ENCODE results near the gene ASTL. TPM values are rescaled to one million over a fixed set of nuclear protein-coding genes. Genes with fewer than 3 reads are reported as not detected.

ASTL gene
- total RNA-seq, 1 donor from 2014 or later, result not detected

- Mint-ChIP-seq H3K36me3 (ENCODE audit: low read depth, unreplicated experiment) (no peaks in the 10 kb centered on the region), H3K27me3 (ENCODE audit: unreplicated experiment) (peaks cover 7% of the 10 kb centered on the region), H3K9me3 (ENCODE audit: unreplicated experiment) (no peaks in the 10 kb centered on the region), H3K4me3 (ENCODE audit: unreplicated experiment) (no peak overlapping the region), H3K4me1 (ENCODE audit: unreplicated experiment) (peaks cover 5% of the 10 kb centered on the region), H3K27ac (ENCODE audit: unreplicated experiment) (no peak overlapping the region)
- no peak for DNase-seq (ENCODE audit: low spot score)
- TF ChIP-seq, protein P1, sequence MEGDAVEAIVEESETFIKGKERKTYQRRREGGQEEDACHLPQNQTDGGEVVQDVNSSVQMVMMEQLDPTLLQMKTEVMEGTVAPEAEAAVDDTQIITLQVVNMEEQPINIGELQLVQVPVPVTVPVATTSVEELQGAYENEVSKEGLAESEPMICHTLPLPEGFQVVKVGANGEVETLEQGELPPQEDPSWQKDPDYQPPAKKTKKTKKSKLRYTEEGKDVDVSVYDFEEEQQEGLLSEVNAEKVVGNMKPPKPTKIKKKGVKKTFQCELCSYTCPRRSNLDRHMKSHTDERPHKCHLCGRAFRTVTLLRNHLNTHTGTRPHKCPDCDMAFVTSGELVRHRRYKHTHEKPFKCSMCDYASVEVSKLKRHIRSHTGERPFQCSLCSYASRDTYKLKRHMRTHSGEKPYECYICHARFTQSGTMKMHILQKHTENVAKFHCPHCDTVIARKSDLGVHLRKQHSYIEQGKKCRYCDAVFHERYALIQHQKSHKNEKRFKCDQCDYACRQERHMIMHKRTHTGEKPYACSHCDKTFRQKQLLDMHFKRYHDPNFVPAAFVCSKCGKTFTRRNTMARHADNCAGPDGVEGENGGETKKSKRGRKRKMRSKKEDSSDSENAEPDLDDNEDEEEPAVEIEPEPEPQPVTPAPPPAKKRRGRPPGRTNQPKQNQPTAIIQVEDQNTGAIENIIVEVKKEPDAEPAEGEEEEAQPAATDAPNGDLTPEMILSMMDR (IDR thresholded peaks at IDR 0.05; ENCODE audit: unreplicated experiment), result no peak
Measured at GRCh38 chr2:96137321-96138178, 752 bp downstream of the ASTL start.

DNA sequence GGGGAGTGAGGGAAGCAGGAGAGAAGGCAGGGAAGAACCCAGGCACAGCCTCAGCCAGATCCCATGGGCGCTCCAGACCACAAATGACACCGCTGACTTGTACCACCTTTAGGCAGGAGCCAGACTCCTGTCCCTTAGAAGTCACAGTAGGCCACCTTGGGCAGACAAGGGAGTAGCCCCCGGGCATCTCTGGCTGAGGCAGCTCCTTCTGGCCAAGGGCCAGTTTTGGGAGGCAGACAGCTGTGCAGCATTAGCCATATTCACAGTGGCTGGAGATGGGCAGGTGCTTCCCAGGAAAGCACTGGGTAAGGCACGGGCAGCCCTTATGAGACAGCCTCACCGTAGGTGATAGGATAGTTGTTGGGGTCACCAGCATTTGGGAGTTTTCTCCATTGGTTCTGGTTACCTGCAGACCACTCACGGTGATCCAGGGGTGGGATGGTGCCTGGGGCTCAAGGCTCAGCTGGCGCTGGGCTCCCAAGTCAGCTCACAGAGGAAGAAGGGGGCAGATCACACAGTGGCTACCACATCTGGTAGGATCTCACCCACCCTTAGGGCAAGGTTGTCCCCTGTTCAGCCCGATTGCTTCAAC lies 2.1 kb downstream of the ASTL start:
- no peak for DNase-seq (ENCODE audit: low spot score)
- Mint-ChIP-seq H3K36me3 (ENCODE audit: low read depth, unreplicated experiment) (no peaks in the 10 kb centered on the region), H3K9me3 (ENCODE audit: unreplicated experiment) (no peaks in the 10 kb centered on the region), H3K4me1 (ENCODE audit: unreplicated experiment) (peaks cover 5% of the 10 kb centered on the region), H3K27ac (ENCODE audit: unreplicated experiment) (no peak overlapping the region), H3K4me3 (ENCODE audit: unreplicated experiment) (no peak overlapping the region), H3K27me3 (ENCODE audit: unreplicated experiment) (peaks cover 11% of the 10 kb centered on the region)
- TF ChIP-seq, protein P1 (IDR thresholded peaks at IDR 0.05; ENCODE audit: unreplicated experiment), result no peak

GRCh38 chr2:96135621-96136020 lies 2.7 kb downstream of the ASTL start:
- H3K9me3 Mint-ChIP-seq (ENCODE audit: unreplicated experiment), result no peaks in the 10 kb centered on the region
- H3K4me3 Mint-ChIP-seq (ENCODE audit: unreplicated experiment), result no peak overlapping the region

GRCh38 chr2:96135171-96135570 lies 3.1 kb downstream of the ASTL start:
- Mint-ChIP-seq H3K27ac (ENCODE audit: unreplicated experiment) (no peak overlapping the region), H3K4me3 (ENCODE audit: unreplicated experiment) (no peak overlapping the region), H3K27me3 (ENCODE audit: unreplicated experiment) (peaks cover 12% of the 10 kb centered on the region), H3K36me3 (ENCODE audit: low read depth, unreplicated experiment) (no peaks in the 10 kb centered on the region), H3K9me3 (ENCODE audit: unreplicated experiment) (no peaks in the 10 kb centered on the region), H3K4me1 (ENCODE audit: unreplicated experiment) (peaks cover 5% of the 10 kb centered on the region)
- DNase-seq (ENCODE audit: low spot score), result no peak
- TF ChIP-seq, protein P1 (IDR thresholded peaks at IDR 0.05; ENCODE audit: unreplicated experiment), result no peak

More at GRCh38 chr2:96135621-96136020, 2.7 kb downstream of the ASTL start:
- DNase-seq (ENCODE audit: low spot score), result no peak
- H3K4me1 Mint-ChIP-seq (ENCODE audit: unreplicated experiment), result peaks cover 5% of the 10 kb centered on the region
- peaks cover 11% of the 10 kb centered on the region for H3K27me3 Mint-ChIP-seq (ENCODE audit: unreplicated experiment)
- H3K27ac Mint-ChIP-seq (ENCODE audit: unreplicated experiment), result no peak overlapping the region
- no peaks in the 10 kb centered on the region for H3K36me3 Mint-ChIP-seq (ENCODE audit: low read depth, unreplicated experiment)
- TF ChIP-seq, protein P1 (IDR thresholded peaks at IDR 0.05; ENCODE audit: unreplicated experiment), result no peak

GRCh38 chr2:96134421-96134820 lies 3.9 kb downstream of the ASTL start:
- H3K27ac Mint-ChIP-seq (ENCODE audit: unreplicated experiment), result no peak overlapping the region
- DNase-seq (ENCODE audit: low spot score), result no peak
- no peak overlapping the region for H3K4me3 Mint-ChIP-seq (ENCODE audit: unreplicated experiment)
- peaks cover 5% of the 10 kb centered on the region for H3K4me1 Mint-ChIP-seq (ENCODE audit: unreplicated experiment)
- H3K27me3 Mint-ChIP-seq (ENCODE audit: unreplicated experiment), result peaks cover 12% of the 10 kb centered on the region
- no peaks in the 10 kb centered on the region for H3K9me3 Mint-ChIP-seq (ENCODE audit: unreplicated experiment)
- TF ChIP-seq, protein P1 (IDR thresholded peaks at IDR 0.05; ENCODE audit: unreplicated experiment), result no peak
- H3K36me3 Mint-ChIP-seq (ENCODE audit: low read depth, unreplicated experiment), result no peaks in the 10 kb centered on the region
